Heart left ventricle (tissue), 16 donors: ENCODE data around the gene IFIT3. TPM values are rescaled to one million over a fixed set of nuclear protein-coding genes. Genes with fewer than 3 reads are reported as not detected.

Source experiments
- ATAC-seq, 4 donors: fragments of 200-7000 bp; cut with Tn5 transposase; one replicate each; pipeline ENCODE4 v1.9.1; 2020 to 2022; ENCODE audit warnings: moderate library complexity in 4 of 4, mild to moderate bottlenecking in 3 of 4, moderate number of reproducible peaks in 1 of 4
- DNase-seq, 5 donors: peaks; one replicate each; pipeline ENCODE4 v3.0.0-alpha.2; 2020
- H3K27ac ChIP-seq, 12 donors: fragments of 200-600 bp; sonication (generic) in 4 of 12; one replicate each; pipeline versions ENCODE4 v1.5.0 to v1.8.0; 2016 to 2022; ENCODE audit warnings: mild to moderate bottlenecking in 2 of 12
- H3K27me3 ChIP-seq, 9 donors: fragments of 200-600 bp; sonication (generic) in 2 of 9; one replicate each; pipeline versions ENCODE4 v1.5.1 to v1.8.0; 2016 to 2022; ENCODE audit warnings: mild to moderate bottlenecking in 3 of 9
- H3K36me3 ChIP-seq, 9 donors: fragments of 200-600 bp; sonication (generic) in 2 of 9; one replicate each; pipeline versions ENCODE4 v1.5.0 to v1.8.0; 2018 to 2022; ENCODE audit warnings: mild to moderate bottlenecking in 2 of 9
- H3K4me1 ChIP-seq, 12 donors: fragments of 200-600 bp; sonication (generic) in 4 of 12; one replicate each; pipeline versions ENCODE4 v1.5.0 to v1.8.0; 2016 to 2022; ENCODE audit warnings: mild to moderate bottlenecking in 3 of 12
- H3K4me3 ChIP-seq, 12 donors: fragments of 200-600 bp; sonication (generic) in 4 of 12; one replicate each; pipeline versions ENCODE4 v1.5.0 to v1.8.0; 2017 to 2022; ENCODE audit warnings: mild to moderate bottlenecking in 9 of 12, moderate library complexity in 4 of 12
- H3K9me3 ChIP-seq, 12 donors: fragments of 200-600 bp; sonication (generic) in 4 of 12; one replicate each; pipeline versions ENCODE4 v1.5.0 to v1.8.0; 2016 to 2022; ENCODE audit warnings: mild to moderate bottlenecking in 1 of 12
- CTCF ChIP-seq, 12 donors: fragments of 200-600 bp; sonication (generic) in 4 of 12; IDR thresholded peaks; one replicate each; pipeline versions ENCODE4 v1.5.0 to v1.8.0; 2018 to 2022; ENCODE audit warnings: antibody characterized with exemption in 12 of 12, mild to moderate bottlenecking in 5 of 12
- POLR2A ChIP-seq, 2 donors: fragments of 450-650 bp; IDR thresholded peaks; one replicate each; pipeline ENCODE4 v1.6.1; 2017; ENCODE audit warnings: antibody characterized with exemption in 2 of 2, mild to moderate bottlenecking in 2 of 2, moderate library complexity in 2 of 2
- WGBS, 4 donors: extraction: QIAGEN DNeasy Blood & Tissue Kit in 2 of 4; methylation state at CpG; one replicate each; pipeline versions ENCODE4 v1.1.5 to v1.1.7; 2013 to 2018; 5-methylcytosine and 5-hydroxymethylcytosine counted together
- intact Hi-C, 10 donors: fragments of 100-400 bp; cut with DNase I; formaldehyde crosslinking; loops; one replicate each; pipeline versions ENCODE4 v1.11.1 to v1.14.2; 2022
- polyA plus RNA-seq, 2 donors: library from polyadenylated mRNA; stranded (reverse); fragments of 200-250 nt; gene quantifications; one replicate each; pipeline ENCODE4 v1.2.3, GENCODE V29; 2013
- total RNA-seq, 9 donors: library from RNA; depleted of rRNA in 2 of 9; stranded (reverse); fragments of >200 nt in 2 of 9; fragmentation: NEBNext Ultra II Directional in 3 of 9; extraction: Animal tissue kit (Norgen Biotek cat#: 25700) in 3 of 9; gene quantifications; one replicate each; pipeline versions ENCODE4 v1.1.0 to v1.2.4, GENCODE V29; 2016 to 2023
- donor health status: ischemic (EF 13 %, LVEDD 7.1; RV severe dilation, severe dysfunction).
- donor health status: healthy with polysubstance abuse.
- donor health status: DM: no; HTN: yes; CAD: no.
- donor health status: DM: no; HTN: no; CAD: no.
- donor health status: ischemic (EF 25% LVEDD 6.9; RV normal size, moderate dysfunction).
- donor health status: ischemic (EF 25% LVEDD 5.7; RV mildly dilated, moderate dysfunction).
- donor health status: healthy.
- donor health status: DM: yes; HTN: yes; CAD: no.
- donor health status: ischemic (EF 35%, LVEDD 5.7; RV mildly dilated, moderate dysfunction).
- donor health status: nonischemic (EF 11% LVEDD 7.7; RV severe dilation, severe dysfunction).
- donor health status: DM: yes; HTN: yes; CAD: no.
- donor health status: PGD.
- donor health status: ischemic (EF 29% LVEDD 5.4; RV normal size, mild dysfunction).
- donor health status: nonischemic (EF 23%, LVEDD 6.1; RV moderate dilation, normal function).

Gene IFIT3
- total and polyA plus RNA-seq, 11 donors: 4.4 to 107 (median 9.0) TPM

GRCh38 chr10:89364531-89364930 lies 36.7 kb downstream of the IFIT3 start:
- intact Hi-C loops: no loop called here
- no peak for TF ChIP-seq CTCF (IDR thresholded peaks at IDR 0.05)
- no peak for TF ChIP-seq POLR2A (IDR thresholded peaks at IDR 0.05)

GRCh38 chr10:89367529-89367928 lies 39.7 kb downstream of the IFIT3 start:
- ATAC-seq (peak in 1 of 4 donors; percentile 12), DNase-seq (no peak)
- Histone ChIP-seq H3K4me1 (peaks cover 0 to 38% (median 11%) of the 10 kb centered on the region in 12 donors), H3K27ac (peak overlapping the region in 1 of 12 donors; percentile 52), H3K27me3 (no peaks in the 10 kb centered on the region), H3K9me3 (no peaks in the 10 kb centered on the region), H3K4me3 (no peak overlapping the region), H3K36me3 (no peaks in the 10 kb centered on the region)
- no peak for TF ChIP-seq POLR2A (IDR thresholded peaks at IDR 0.05)
- no peak for TF ChIP-seq CTCF (IDR thresholded peaks at IDR 0.05)
- 60 to 72% (median 70%) methylated on average over 4 of the region's 4 CpGs for WGBS, 4 donors
- intact Hi-C loops: no loop called here

More at GRCh38 chr10:89364531-89364930, 36.7 kb downstream of the IFIT3 start:
- Histone ChIP-seq H3K9me3 (no peaks in the 10 kb centered on the region), H3K27me3 (no peaks in the 10 kb centered on the region), H3K27ac (no peak overlapping the region), H3K36me3 (no peaks in the 10 kb centered on the region), H3K4me3 (no peak overlapping the region), H3K4me1 (peaks cover 0 to 36% (median 11%) of the 10 kb centered on the region in 12 donors)
- ATAC-seq: no peak
- no peak for DNase-seq
- WGBS, 4 donors: 95 to 100% (median 99%) methylated on average over 1 of the region's 1 CpG

- WGBS, 4 donors: 65 to 80% (median 78%) methylated on average over 1 of the region's 1 CpG
- no peaks in the 10 kb centered on the region for H3K36me3 ChIP-seq
- no peak for TF ChIP-seq POLR2A (IDR thresholded peaks at IDR 0.05)
- TF ChIP-seq CTCF (IDR thresholded peaks at IDR 0.05): no peak
- no peak for ATAC-seq
- no peaks in the 10 kb centered on the region for H3K27me3 ChIP-seq
- peak overlapping the region in 1 of 12 donors; percentile 52 for H3K27ac ChIP-seq
- H3K4me1 ChIP-seq: peaks cover 0 to 38% (median 12%) of the 10 kb centered on the region in 12 donors
- H3K4me3 ChIP-seq: no peak overlapping the region
- intact Hi-C loops: no loop called here
- no peaks in the 10 kb centered on the region for H3K9me3 ChIP-seq
- no peak for DNase-seq
Observed at GRCh38 chr10:89368129-89368528, 40.3 kb downstream of the IFIT3 start.

- DNase-seq: no peak
- WGBS, 4 donors: 56 to 64% (median 62%) methylated on average over 5 of the region's 5 CpGs
- peak; percentile 9 to 58 (median 32) for ATAC-seq
- Histone ChIP-seq H3K9me3 (no peaks in the 10 kb centered on the region), H3K27me3 (no peaks in the 10 kb centered on the region), H3K36me3 (no peaks in the 10 kb centered on the region), H3K27ac (peak overlapping the region in 2 of 12 donors; percentile 39 to 44), H3K4me1 (peaks cover 6 to 42% (median 23%) of the 10 kb centered on the region in 12 donors), H3K4me3 (no peak overlapping the region)
- TF ChIP-seq CTCF (IDR thresholded peaks at IDR 0.05): peak in 11 of 12 donors; percentile 23 to 69 (median 52)
- TF ChIP-seq POLR2A (IDR thresholded peaks at IDR 0.05): no peak
- intact Hi-C loops: loop anchor here in 1 of 10 donors (5.0 kb wide), 1 partner anchor 42 kb away; the partner anchor contains the start of gene IFIT3
Observed at GRCh38 chr10:89369156-89370105, 41.6 kb downstream of the IFIT3 start.
